ENCODE results near the gene IMPA2. TPM values are rescaled to one million over a fixed set of nuclear protein-coding genes. Genes with fewer than 3 reads are reported as not detected.

Gene IMPA2
- total RNA-seq, 1 donor = 41.5 TPM

- no peak for TF ChIP-seq CTCF (IDR thresholded peaks at IDR 0.05; ENCODE audit: insufficient read depth, low read depth, low read length)
- DNase-seq (ENCODE audit: low read depth) = peak; percentile 74
- H3K4me3 ChIP-seq (ENCODE audit: low read depth, low read length) = no peak overlapping the region
Observed at GRCh38 chr18:12031846-12032245, 50.5 kb downstream of the IMPA2 start.

- DNase-seq (ENCODE audit: low read depth) = peak; percentile 81
Observed at GRCh38 chr18:12032786-12033642, 51.7 kb downstream of the IMPA2 start.

DNA sequence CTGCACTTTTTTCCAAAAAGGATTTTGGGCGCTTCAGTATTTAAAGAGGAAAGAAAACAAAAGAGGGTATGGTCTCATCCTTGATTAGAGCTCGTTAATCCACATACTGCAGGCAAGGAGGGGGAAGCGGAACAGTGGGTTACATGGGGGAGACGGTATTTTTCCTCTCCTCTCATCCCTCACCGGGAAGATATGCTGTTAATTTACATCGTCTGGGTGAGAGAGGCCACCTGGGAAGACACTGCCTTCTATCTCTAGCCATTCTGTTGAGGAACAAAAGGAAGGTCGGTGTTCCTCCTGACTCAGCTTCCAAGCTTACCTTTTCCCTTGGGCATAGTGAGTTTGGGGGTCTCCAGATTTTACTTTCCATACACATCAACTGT is 52.3 kb downstream of the IMPA2 start:
- H3K4me3 ChIP-seq (ENCODE audit: low read depth, low read length) = no peak overlapping the region
- no peak for DNase-seq (ENCODE audit: low read depth)
- no peak for TF ChIP-seq CTCF (IDR thresholded peaks at IDR 0.05; ENCODE audit: insufficient read depth, low read depth, low read length)

More at GRCh38 chr18:12032786-12033642, 51.7 kb downstream of the IMPA2 start:
- no peak overlapping the region for H3K4me3 ChIP-seq (ENCODE audit: low read depth, low read length)
- no peak for TF ChIP-seq CTCF (IDR thresholded peaks at IDR 0.05; ENCODE audit: insufficient read depth, low read depth, low read length)

DNA sequence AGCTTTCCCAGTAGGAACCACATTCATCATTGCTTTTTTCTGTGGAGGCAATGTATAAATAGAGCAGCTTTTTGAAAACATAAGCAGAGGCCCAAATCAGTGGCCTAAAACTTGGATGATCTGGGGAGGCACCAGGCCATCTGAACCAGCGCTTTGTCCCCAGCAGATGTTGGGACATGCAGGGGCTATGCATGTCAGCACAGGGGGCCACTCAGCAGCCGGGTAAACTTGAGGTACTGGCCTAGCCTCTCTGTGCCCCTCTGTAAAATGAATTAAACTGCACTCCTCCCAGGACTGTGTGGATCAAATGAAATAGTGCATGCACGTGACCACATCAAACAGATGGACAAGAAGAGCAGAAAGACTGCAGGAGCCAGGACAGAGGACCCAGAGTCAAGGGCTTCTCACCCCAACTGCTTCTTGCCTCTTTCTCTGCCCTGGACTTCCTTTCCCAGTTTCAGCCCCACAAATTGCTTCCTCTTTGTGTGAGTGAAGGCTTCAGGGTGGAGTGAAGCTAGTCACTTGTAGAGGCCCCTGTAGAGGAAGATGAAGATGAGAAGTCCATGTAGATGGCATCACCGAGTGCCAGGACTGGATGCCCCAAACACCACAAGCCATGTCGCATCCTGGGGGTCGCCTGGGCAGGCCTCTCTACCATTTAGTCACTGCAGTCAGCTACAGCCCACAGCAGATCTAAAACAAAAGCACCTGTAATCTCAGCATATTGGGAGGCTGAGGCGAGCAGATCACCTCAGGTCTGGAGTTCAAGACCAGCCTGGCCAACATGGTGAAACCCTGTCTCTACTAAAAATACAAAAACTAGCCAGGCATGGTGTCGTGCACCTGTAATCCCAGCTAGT is 53.2 kb downstream of the IMPA2 start:
- no peak for TF ChIP-seq CTCF (IDR thresholded peaks at IDR 0.05; ENCODE audit: insufficient read depth, low read depth, low read length)
- no peak overlapping the region for H3K4me3 ChIP-seq (ENCODE audit: low read depth, low read length)
- no peak for DNase-seq (ENCODE audit: low read depth)

DNA sequence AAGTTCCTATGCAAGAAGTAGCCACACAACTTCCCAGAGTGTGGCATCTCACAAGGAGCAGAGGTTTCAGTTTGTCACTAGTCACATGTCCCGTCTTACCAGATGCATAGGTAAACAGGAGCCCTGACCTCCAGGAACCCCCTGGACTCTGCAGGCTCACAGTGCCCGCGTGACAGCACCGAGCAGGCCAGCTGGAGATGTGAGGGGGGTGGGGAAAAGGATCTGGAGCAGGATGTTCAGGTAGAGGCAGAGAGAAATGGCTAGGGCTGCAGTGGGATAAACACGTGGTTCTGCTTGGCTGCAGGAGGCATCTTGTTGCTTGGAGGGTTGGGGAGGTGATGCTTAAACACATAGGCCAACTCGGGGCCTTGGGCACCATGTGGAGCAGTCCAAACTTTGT is 54.2 kb downstream of the IMPA2 start:
- H3K4me3 ChIP-seq (ENCODE audit: low read depth, low read length) = no peak overlapping the region
- TF ChIP-seq CTCF (IDR thresholded peaks at IDR 0.05; ENCODE audit: insufficient read depth, low read depth, low read length) = no peak
- no peak for DNase-seq (ENCODE audit: low read depth)

DNA sequence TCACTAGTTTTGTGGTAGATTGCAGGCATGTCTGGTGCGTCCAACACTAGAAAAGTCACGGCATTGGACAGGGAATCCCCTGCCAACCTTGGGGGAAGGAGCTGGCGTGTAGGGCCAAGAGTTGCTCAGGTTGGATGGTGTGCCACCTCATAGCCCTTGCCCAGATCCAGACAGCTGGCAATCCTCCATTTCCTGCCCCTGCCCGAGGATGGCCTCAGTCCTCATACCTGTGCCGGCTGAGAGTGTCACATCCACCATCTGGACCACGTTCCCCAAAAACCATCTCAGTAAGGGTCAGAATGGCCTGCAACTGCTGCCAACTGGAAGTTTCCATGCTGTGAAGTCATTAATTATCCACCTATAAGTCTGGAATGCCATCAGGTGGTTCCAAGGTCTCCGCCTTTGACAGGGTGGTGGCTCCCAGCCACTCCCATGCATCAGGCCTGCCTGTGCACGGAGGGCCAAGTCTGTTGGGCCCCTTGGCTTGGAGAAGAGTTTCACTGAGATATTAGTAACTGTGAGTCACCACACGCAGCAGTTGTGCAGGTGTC is 55.0 kb downstream of the IMPA2 start:
- no peak for TF ChIP-seq CTCF (IDR thresholded peaks at IDR 0.05; ENCODE audit: insufficient read depth, low read depth, low read length)
- DNase-seq (ENCODE audit: low read depth) = no peak
- H3K4me3 ChIP-seq (ENCODE audit: low read depth, low read length) = no peak overlapping the region
